B cell (primary cell): ENCODE measurements around the gene MBP. TPM values are rescaled to one million over a fixed set of nuclear protein-coding genes. Genes with fewer than 3 reads are reported as not detected.

ENCODE experiments used
- ATAC-seq: fragments of 200-7000 bp; cut with Tn5 transposase; one replicate; pipeline ENCODE4 v1.10.0; 2021; ENCODE audit warnings: low read depth, mild to moderate bottlenecking, moderate number of reproducible peaks, moderate library complexity
- CTCF ChIA-PET: fragments of 350-600 bp; sonication (Branson Sonifier 250); formaldehyde crosslinking; loops from one replicate; lab custom pipeline; 2021; ENCODE audit warnings: antibody characterized with exemption, inconsistent platforms; lab: Charles Lee
- POLR2A ChIA-PET: fragments of 350-600 bp; sonication (Branson Sonifier 250); formaldehyde crosslinking; loops from one replicate; lab custom pipeline; 2021; ENCODE audit warnings: antibody characterized with exemption; lab: Charles Lee
- DNase-seq: peaks from one replicate; pipeline ENCODE4 v3.0.0; 2013
- H2AFZ ChIP-seq: 2 replicates; pipeline ENCODE4 v1.6.1; 2012; ENCODE audit warnings: mild to moderate bottlenecking, low read depth, low read length; ENCODE audit not compliant: insufficient read depth, poor library complexity, severe bottlenecking
- H3K27ac ChIP-seq, 2 donors: 1 replicate in 1 of 2; 2 replicates in 1 of 2; pipeline ENCODE4 v1.5.1; 2012 to 2013; ENCODE audit warnings: low read length in 2 of 2, mild to moderate bottlenecking in 2 of 2, moderate library complexity in 1 of 2
- H3K27me3 ChIP-seq, 4 experiments: fragments of 200-600 bp in 1 of 4; sonication (generic) in 1 of 4; replicated peaks in 1 of 4; 1 replicate in 2 of 4; 2 replicates in 2 of 4; pipeline versions ENCODE4 v1.6.1 to v1.7.0; 2013 to 2016; ENCODE audit warnings: low read length in 3 of 4, mild to moderate bottlenecking in 2 of 4, mixed read lengths in 1 of 4, moderate library complexity in 1 of 4; ENCODE audit not compliant: insufficient read depth in 4 of 4, control insufficient read depth in 3 of 4; ENCODE audit errors: control extremely low read depth in 1 of 4
- H3K36me3 ChIP-seq, 2 experiments: replicated peaks in 1 of 2; 1 replicate in 1 of 2; 2 replicates in 1 of 2; pipeline versions ENCODE4 v1.6.1 to v1.7.1; 2013; ENCODE audit warnings: low read length in 1 of 2; ENCODE audit not compliant: insufficient read depth in 2 of 2, control insufficient read depth in 1 of 2; ENCODE audit errors: control extremely low read depth in 1 of 2, extremely low read depth in 1 of 2
- H3K4me1 ChIP-seq, 2 donors: fragments of 200-600 bp in 1 of 2; sonication (generic) in 1 of 2; 1 replicate in 1 of 2; 2 replicates in 1 of 2; pipeline versions ENCODE4 v1.5.1 to v1.6.1; 2013 to 2017; ENCODE audit warnings: low read length in 2 of 2; ENCODE audit not compliant: control insufficient read depth in 2 of 2, insufficient read depth in 2 of 2
- H3K4me2 ChIP-seq: replicated peaks from 2 replicates; pipeline ENCODE3; 2012; ENCODE audit warnings: mild to moderate bottlenecking, low read depth, low read length; ENCODE audit not compliant: poor library complexity, severe bottlenecking
- H3K4me3 ChIP-seq, 5 experiments: fragments of 200-600 bp in 1 of 5; sonication (generic) in 1 of 5; 1 replicate in 3 of 5; 2 replicates in 2 of 5; pipeline versions ENCODE4 v1.5.1 to v1.7.0; 2011 to 2016; ENCODE audit warnings: low read length in 4 of 5, mild to moderate bottlenecking in 4 of 5, low read depth in 2 of 5, control low read depth in 1 of 5, moderate library complexity in 1 of 5; ENCODE audit not compliant: insufficient read depth in 1 of 5; ENCODE audit errors: control extremely low read depth in 1 of 5, extremely low read depth in 1 of 5
- H3K79me2 ChIP-seq: fragments of 200-600 bp; sonication (generic); one replicate; pipeline ENCODE4 v1.6.0; 2016; ENCODE audit warnings: low read length; ENCODE audit not compliant: control insufficient read depth, insufficient read depth
- H3K9ac ChIP-seq: fragments of 200-600 bp; sonication (generic); 2 replicates; pipeline ENCODE4 v1.6.1; 2017; ENCODE audit warnings: mild to moderate bottlenecking, low read length, moderate library complexity
- H3K9me3 ChIP-seq, 3 donors: one replicate each; pipeline versions ENCODE4 v1.6.1 to v1.7.1; 2013; ENCODE audit warnings: low read length in 2 of 3; ENCODE audit not compliant: control insufficient read depth in 2 of 3, insufficient read depth in 1 of 3; ENCODE audit errors: control extremely low read depth in 1 of 3
- H4K20me1 ChIP-seq: 2 replicates; pipeline ENCODE4 v1.6.0; 2012; ENCODE audit warnings: mild to moderate bottlenecking, low read length; ENCODE audit not compliant: insufficient read depth, control insufficient read depth, poor library complexity, severe bottlenecking
- H3K27ac Mint-ChIP-seq: one replicate; pipeline ENCODE4 v1.8.0; 2021; ENCODE audit warnings: mixed read lengths
- H3K27me3 Mint-ChIP-seq: one replicate; pipeline ENCODE4 v1.8.0; 2021; ENCODE audit warnings: mixed read lengths
- H3K4me1 Mint-ChIP-seq: one replicate; pipeline ENCODE4 v1.8.0; 2021; ENCODE audit warnings: mixed read lengths
- H3K4me3 Mint-ChIP-seq: one replicate; pipeline ENCODE4 v1.8.0; 2021; ENCODE audit warnings: mixed read lengths
- H3K9me3 Mint-ChIP-seq: one replicate; pipeline ENCODE4 v1.8.0; 2022; ENCODE audit warnings: mixed read lengths; ENCODE audit not compliant: insufficient read depth
- EZH2 ChIP-seq: IDR thresholded peaks from 2 replicates; pipeline ENCODE4 v1.6.1; 2012; ENCODE audit warnings: borderline replicate concordance, low read depth, mild to moderate bottlenecking, moderate library complexity, low read length; ENCODE audit not compliant: insufficient read depth, poor library complexity, severe bottlenecking
- WGBS: methylation state at CpG from one replicate; pipeline ENCODE4 v1.1.5; 2013; ENCODE audit warnings: missing lambda C conversion rate; ENCODE audit not compliant: insufficient coverage; 5-methylcytosine and 5-hydroxymethylcytosine counted together
- intact Hi-C: fragments of 100-400 bp; cut with micrococcal nuclease; formaldehyde crosslinking; loops from one replicate; pipeline ENCODE4 v1.10.0; 2022
- polyA plus RNA-seq: library from polyadenylated mRNA; depleted of rRNA; stranded (reverse); fragments of >200 nt; gene quantifications from 2 replicates; pipeline ENCODE4 v1.2.3, GENCODE V29; 2012
- total RNA-seq, 2 donors: library from RNA; stranded (reverse); fragments of 120-200 nt in 1 of 2; gene quantifications; 1 replicate in 1 of 2; 2 replicates in 1 of 2; pipeline versions ENCODE4 v1.2.3 to v1.2.4, GENCODE V29; 2013 to 2022
- TF ChIP-seq, protein P1 (sequence below): fragments of 200-600 bp; IDR thresholded peaks from one replicate; pipeline ENCODE4 v1.8.0; 2022; ENCODE audit warnings: antibody characterized with exemption, mild to moderate bottlenecking

Gene MBP
- total and polyA plus RNA-seq, 2 donors (not counting 1 experiment from before 2014, with no cell fraction given): 30.1 to 192 TPM

DNA sequence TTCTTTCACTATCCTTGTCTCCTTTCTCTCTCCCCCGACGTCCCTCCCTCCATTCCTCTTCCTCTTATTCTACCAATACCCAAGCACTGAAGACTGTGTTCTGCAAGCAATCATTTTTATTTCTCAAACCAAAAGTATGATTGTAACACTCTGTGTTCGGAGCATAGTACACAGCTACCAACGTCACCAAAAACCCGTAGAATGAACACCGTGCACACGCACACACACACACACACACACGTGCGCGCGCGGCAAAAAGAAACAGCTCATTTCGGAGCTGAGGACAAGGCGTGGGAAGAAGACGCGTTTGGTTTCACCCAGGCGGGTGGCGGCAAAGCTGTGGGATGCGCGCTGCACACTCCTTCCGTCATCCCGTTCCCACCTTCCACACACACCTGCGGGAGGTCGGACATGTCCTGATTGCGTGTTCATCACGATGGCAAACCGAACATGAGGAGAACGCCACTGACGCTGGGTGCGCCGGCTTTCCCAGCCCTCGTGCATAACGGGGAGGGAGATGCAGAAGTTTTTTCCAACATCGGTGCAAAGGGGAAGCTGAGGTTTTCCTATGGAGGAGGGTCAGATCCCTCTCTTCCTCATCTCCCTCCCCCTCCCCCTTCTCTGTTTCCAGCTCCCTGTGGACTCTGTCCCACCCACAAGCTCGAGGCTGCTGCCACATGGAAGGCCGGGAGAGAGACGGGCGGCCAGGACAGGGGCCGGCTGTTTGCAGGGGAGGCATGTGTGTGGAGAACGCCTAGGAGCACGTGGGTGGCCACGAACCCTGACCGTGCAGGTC is 20.4 kb downstream of the MBP start:
- peaks cover 0 to 42% of the 10 kb centered on the region in 2 experiments for H3K36me3 ChIP-seq
- H3K9ac ChIP-seq: no peak overlapping the region
- ATAC-seq (no peak), DNase-seq (no peak)
- intact Hi-C loops: no loop called here
- H3K27me3 ChIP-seq: no peaks in the 10 kb centered on the region
- peaks cover 66% of the 10 kb centered on the region for H3K79me2 ChIP-seq
- no peak overlapping the region for H3K4me2 ChIP-seq
- no peak overlapping the region for H2AFZ ChIP-seq
- 73% methylated on average over 28 of the region's 43 CpGs for WGBS
- Mint-ChIP-seq H3K27ac (peak overlapping the region; percentile 13), H3K27me3 (no peaks in the 10 kb centered on the region), H3K4me1 (peaks cover 52% of the 10 kb centered on the region), H3K9me3 (no peaks in the 10 kb centered on the region), H3K4me3 (no peak overlapping the region)
- CTCF ChIA-PET: interaction anchor here (1.0 to 1.7 kb wide), 2 partner anchors 19 to 44 kb away, joined by 3 to 4 read pairs; no protein-coding TSS in a partner anchor
- TF ChIP-seq EZH2: no peak
- no peaks in the 10 kb centered on the region for H3K9me3 ChIP-seq
- peaks cover 71% of the 10 kb centered on the region for H4K20me1 ChIP-seq
- POLR2A ChIA-PET: no interaction called here
- H3K27ac ChIP-seq: no peak overlapping the region
- peaks cover 29 to 31% of the 10 kb centered on the region in 2 donors for H3K4me1 ChIP-seq
- H3K4me3 ChIP-seq: no peak overlapping the region

DNA sequence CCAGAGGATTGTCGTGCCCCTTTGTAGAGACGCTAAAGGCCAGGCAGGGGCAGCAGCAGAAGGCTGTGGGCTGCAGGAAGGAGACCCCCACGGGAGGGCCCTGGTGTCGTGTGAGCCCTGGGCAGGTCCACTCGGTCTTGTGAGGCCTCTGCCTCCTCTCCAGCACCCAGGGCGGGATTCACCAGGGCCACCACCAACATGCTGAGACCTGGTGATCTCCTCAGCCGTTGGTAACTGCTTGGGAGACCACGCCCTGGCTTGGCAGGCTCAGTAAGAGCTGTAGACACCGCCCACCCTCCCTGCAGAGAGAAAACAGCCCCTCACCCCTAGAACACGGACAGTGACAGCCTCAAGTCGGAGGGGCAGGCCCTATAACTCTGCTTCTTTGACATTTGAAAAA is 21.1 kb downstream of the MBP start:
- peaks cover 66% of the 10 kb centered on the region for H3K79me2 ChIP-seq
- Mint-ChIP-seq H3K4me1 (peaks cover 58% of the 10 kb centered on the region), H3K27me3 (no peaks in the 10 kb centered on the region), H3K4me3 (no peak overlapping the region), H3K27ac (no peak overlapping the region), H3K9me3 (no peaks in the 10 kb centered on the region)
- peaks cover 0 to under 1% (median 0%) of the 10 kb centered on the region in 3 donors for H3K9me3 ChIP-seq
- DNase-seq (no peak), ATAC-seq (no peak)
- intact Hi-C loops: no loop called here
- H3K4me1 ChIP-seq: peaks cover 36 to 38% of the 10 kb centered on the region in 2 donors
- no peak overlapping the region for H3K4me3 ChIP-seq
- no peak overlapping the region for H3K4me2 ChIP-seq
- 66% methylated on average over 8 of the region's 11 CpGs for WGBS
- POLR2A ChIA-PET: no interaction called here
- H4K20me1 ChIP-seq: peaks cover 73% of the 10 kb centered on the region
- TF ChIP-seq, protein P1, sequence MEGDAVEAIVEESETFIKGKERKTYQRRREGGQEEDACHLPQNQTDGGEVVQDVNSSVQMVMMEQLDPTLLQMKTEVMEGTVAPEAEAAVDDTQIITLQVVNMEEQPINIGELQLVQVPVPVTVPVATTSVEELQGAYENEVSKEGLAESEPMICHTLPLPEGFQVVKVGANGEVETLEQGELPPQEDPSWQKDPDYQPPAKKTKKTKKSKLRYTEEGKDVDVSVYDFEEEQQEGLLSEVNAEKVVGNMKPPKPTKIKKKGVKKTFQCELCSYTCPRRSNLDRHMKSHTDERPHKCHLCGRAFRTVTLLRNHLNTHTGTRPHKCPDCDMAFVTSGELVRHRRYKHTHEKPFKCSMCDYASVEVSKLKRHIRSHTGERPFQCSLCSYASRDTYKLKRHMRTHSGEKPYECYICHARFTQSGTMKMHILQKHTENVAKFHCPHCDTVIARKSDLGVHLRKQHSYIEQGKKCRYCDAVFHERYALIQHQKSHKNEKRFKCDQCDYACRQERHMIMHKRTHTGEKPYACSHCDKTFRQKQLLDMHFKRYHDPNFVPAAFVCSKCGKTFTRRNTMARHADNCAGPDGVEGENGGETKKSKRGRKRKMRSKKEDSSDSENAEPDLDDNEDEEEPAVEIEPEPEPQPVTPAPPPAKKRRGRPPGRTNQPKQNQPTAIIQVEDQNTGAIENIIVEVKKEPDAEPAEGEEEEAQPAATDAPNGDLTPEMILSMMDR: no peak
- TF ChIP-seq EZH2: no peak
- CTCF ChIA-PET: interaction anchor here (1.0 to 1.7 kb wide), 2 partner anchors 19 to 44 kb away, joined by 3 to 4 read pairs; no protein-coding TSS in a partner anchor
- H3K36me3 ChIP-seq: peaks cover 0 to 36% of the 10 kb centered on the region in 2 experiments
- H3K27ac ChIP-seq: no peak overlapping the region
- no peak overlapping the region for H2AFZ ChIP-seq
- no peaks in the 10 kb centered on the region for H3K27me3 ChIP-seq
- no peak overlapping the region for H3K9ac ChIP-seq
